Lung (tissue), 12 donors: ENCODE results near the gene CCNT2. TPM values are rescaled to one million over a fixed set of nuclear protein-coding genes. Genes with fewer than 3 reads are reported as not detected.

ENCODE experiments used
- ATAC-seq: fragments of 200-7000 bp; cut with Tn5 transposase; one replicate; pipeline ENCODE4 v1.9.1; 2020; ENCODE audit warnings: moderate number of reproducible peaks; ENCODE audit not compliant: insufficient read depth, low FRiP score
- DNase-seq, 3 donors: peaks; one replicate each; pipeline ENCODE4 v3.0.0-alpha.2; 2013 to 2017
- H3K27ac ChIP-seq, 2 donors: one replicate each; pipeline ENCODE4 v1.5.1; 2013; ENCODE audit warnings: mild to moderate bottlenecking in 2 of 2, moderate library complexity in 2 of 2, control low read depth in 1 of 2, inconsistent platforms in 1 of 2, low read depth in 1 of 2, low read length in 1 of 2
- H3K27me3 ChIP-seq, 3 donors: one replicate each; pipeline ENCODE4 v1.5.1; 2013; ENCODE audit warnings: low read length in 2 of 3; ENCODE audit not compliant: control insufficient read depth in 3 of 3, insufficient read depth in 3 of 3
- H3K36me3 ChIP-seq, 4 donors: one replicate each; pipeline ENCODE4 v1.5.1; 2013; ENCODE audit warnings: low read length in 4 of 4, mild to moderate bottlenecking in 1 of 4, moderate library complexity in 1 of 4; ENCODE audit not compliant: control insufficient read depth in 4 of 4, insufficient read depth in 4 of 4
- H3K4me1 ChIP-seq, 5 donors: one replicate each; pipeline ENCODE4 v1.5.1; 2013; ENCODE audit warnings: low read length in 5 of 5, mild to moderate bottlenecking in 2 of 5, moderate library complexity in 1 of 5; ENCODE audit not compliant: control insufficient read depth in 5 of 5, insufficient read depth in 5 of 5
- H3K4me3 ChIP-seq: one replicate; pipeline ENCODE4 v1.5.1; 2013; ENCODE audit warnings: mild to moderate bottlenecking, control low read depth, moderate library complexity
- H3K9ac ChIP-seq, 2 donors: one replicate each; pipeline ENCODE4 v1.5.1; 2013; ENCODE audit warnings: low read length in 2 of 2, control low read depth in 1 of 2; ENCODE audit not compliant: insufficient read depth in 1 of 2
- H3K9me3 ChIP-seq, 4 donors: one replicate each; pipeline ENCODE4 v1.5.1; 2013; ENCODE audit warnings: low read length in 3 of 4, mild to moderate bottlenecking in 1 of 4, moderate library complexity in 1 of 4; ENCODE audit not compliant: control insufficient read depth in 4 of 4, insufficient read depth in 3 of 4
- WGBS, 2 donors: extraction: QIAGEN DNeasy Blood & Tissue Kit; methylation state at CpG; one replicate each; pipeline ENCODE4 v1.1.7; 2013; 5-methylcytosine and 5-hydroxymethylcytosine counted together
- polyA plus RNA-seq, 2 donors: library from polyadenylated mRNA; stranded (reverse); fragments of 200-250 nt; gene quantifications; one replicate each; pipeline ENCODE4 v1.2.1, GENCODE V29; 2013
- total RNA-seq, 2 donors: library from RNA; depleted of rRNA in 1 of 2; stranded (reverse); fragments of >200 nt in 1 of 2; gene quantifications; one replicate each; pipeline ENCODE4 v1.2.1, GENCODE V29; 2014 to 2021
- TF ChIP-seq, protein P1 (sequence below): IDR thresholded peaks from 2 replicates; pipeline ENCODE4 v1.5.1; 2012; ENCODE audit warnings: mild to moderate bottlenecking; ENCODE audit errors: control extremely low read depth, extremely low read depth
- donor health status: control.
- donor health status: control.
- donor health status: Bipolar disorder and iron deficiency.
- donor health status: healthy.
- donor health status: DM: yes; HTN: yes; CAD: no.

CCNT2 gene
- total and polyA plus RNA-seq, 4 donors, result 10.9 to 83.9 (median 24.8) TPM

DNA sequence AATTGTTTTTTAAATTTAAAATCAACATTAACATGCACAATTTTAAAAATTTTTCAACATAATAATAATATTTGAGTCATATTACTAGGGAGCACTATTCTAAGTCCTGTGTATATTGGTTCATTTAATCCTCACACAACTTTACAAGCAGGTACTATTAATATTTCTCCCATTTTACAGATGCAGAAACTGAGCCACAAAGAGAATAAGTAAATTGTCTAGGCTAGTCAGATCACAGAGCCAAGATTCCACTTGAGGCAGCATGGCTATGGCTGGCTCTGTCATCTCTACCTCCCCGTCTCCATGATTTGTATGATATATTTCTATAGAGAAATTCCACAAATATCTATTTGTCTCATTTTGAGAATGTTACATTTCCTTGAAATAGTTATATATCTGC, 15.1 kb downstream of the CCNT2 start:
- no peak for ATAC-seq
- WGBS, 2 donors, result 91 to 92% methylated on average over 1 of the region's 1 CpG
- H3K36me3 ChIP-seq, result peaks cover 0 to 9% (median 3%) of the 10 kb centered on the region in 4 donors
- H3K4me1 ChIP-seq, result peaks cover 0 to 15% (median 10%) of the 10 kb centered on the region in 5 donors
- no peaks in the 10 kb centered on the region for H3K27me3 ChIP-seq
- H3K4me3 ChIP-seq, result no peak overlapping the region
- H3K27ac ChIP-seq, result no peak overlapping the region
- no peak for DNase-seq
- TF ChIP-seq, protein P1, sequence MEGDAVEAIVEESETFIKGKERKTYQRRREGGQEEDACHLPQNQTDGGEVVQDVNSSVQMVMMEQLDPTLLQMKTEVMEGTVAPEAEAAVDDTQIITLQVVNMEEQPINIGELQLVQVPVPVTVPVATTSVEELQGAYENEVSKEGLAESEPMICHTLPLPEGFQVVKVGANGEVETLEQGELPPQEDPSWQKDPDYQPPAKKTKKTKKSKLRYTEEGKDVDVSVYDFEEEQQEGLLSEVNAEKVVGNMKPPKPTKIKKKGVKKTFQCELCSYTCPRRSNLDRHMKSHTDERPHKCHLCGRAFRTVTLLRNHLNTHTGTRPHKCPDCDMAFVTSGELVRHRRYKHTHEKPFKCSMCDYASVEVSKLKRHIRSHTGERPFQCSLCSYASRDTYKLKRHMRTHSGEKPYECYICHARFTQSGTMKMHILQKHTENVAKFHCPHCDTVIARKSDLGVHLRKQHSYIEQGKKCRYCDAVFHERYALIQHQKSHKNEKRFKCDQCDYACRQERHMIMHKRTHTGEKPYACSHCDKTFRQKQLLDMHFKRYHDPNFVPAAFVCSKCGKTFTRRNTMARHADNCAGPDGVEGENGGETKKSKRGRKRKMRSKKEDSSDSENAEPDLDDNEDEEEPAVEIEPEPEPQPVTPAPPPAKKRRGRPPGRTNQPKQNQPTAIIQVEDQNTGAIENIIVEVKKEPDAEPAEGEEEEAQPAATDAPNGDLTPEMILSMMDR, result no peak
- H3K9ac ChIP-seq, result no peak overlapping the region
- no peaks in the 10 kb centered on the region for H3K9me3 ChIP-seq

DNA sequence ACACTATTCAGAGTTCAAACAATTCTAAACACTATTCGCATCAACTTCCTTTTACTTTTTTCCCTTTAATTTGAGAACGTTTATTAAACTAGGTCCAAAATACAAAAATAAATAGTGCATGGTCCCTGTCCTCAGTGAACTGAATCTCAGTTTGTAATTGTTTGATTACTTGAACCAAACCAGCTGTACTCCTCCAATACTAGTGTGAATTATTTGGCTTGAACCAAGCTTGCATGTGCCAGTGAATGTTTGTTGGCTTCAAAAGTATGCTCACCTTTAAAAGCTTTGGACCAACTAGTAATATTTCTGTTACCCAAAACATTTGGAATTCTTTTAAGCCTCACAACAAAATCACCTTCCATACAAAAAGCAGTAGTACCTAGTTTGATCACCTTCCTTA, 15.5 kb downstream of the CCNT2 start:
- no peak for ATAC-seq

DNA sequence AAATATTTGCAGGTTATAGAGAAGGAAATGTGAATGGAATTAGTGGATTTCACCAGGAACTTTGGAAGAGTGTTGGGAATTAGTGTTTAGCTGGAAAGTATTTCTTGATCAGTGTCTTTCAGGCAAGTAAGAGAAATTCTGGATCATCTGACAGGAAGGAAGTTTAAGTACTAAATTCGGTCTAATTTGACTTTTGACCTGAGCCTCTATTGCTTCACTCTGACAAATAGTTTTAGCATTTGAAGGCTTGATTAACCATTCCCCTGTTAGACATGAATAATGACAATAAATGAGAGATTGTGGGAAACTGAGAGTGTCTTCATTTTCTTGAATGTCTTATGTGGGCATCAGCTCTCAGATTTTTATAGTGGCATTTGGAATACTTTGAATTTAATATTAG, 16.0 kb downstream of the CCNT2 start:
- WGBS, 2 donors, result 0 to 2% methylated on average over 1 of the region's 1 CpG
- H3K27me3 ChIP-seq, result no peaks in the 10 kb centered on the region
- no peak overlapping the region for H3K9ac ChIP-seq
- H3K27ac ChIP-seq, result no peak overlapping the region
- H3K4me1 ChIP-seq, result peaks cover 0 to 15% (median 10%) of the 10 kb centered on the region in 5 donors
- peaks cover 2 to 15% (median 5%) of the 10 kb centered on the region in 4 donors for H3K36me3 ChIP-seq
- DNase-seq, result no peak
- no peak overlapping the region for H3K4me3 ChIP-seq
- ATAC-seq, result no peak
- no peaks in the 10 kb centered on the region for H3K9me3 ChIP-seq
- TF ChIP-seq, protein P1, result no peak

More for the DNA sequence above, 15.5 kb downstream of the CCNT2 start:
- Histone ChIP-seq H3K9ac (no peak overlapping the region), H3K36me3 (peaks cover 0 to 12% (median 3%) of the 10 kb centered on the region in 4 donors), H3K27me3 (no peaks in the 10 kb centered on the region), H3K4me3 (no peak overlapping the region), H3K9me3 (no peaks in the 10 kb centered on the region), H3K4me1 (peaks cover 0 to 15% (median 10%) of the 10 kb centered on the region in 5 donors), H3K27ac (no peak overlapping the region)
- TF ChIP-seq, protein P1, result no peak
- no peak for DNase-seq
- WGBS, 2 donors, result 53 to 58% methylated on average over 2 of the region's 2 CpGs

DNA sequence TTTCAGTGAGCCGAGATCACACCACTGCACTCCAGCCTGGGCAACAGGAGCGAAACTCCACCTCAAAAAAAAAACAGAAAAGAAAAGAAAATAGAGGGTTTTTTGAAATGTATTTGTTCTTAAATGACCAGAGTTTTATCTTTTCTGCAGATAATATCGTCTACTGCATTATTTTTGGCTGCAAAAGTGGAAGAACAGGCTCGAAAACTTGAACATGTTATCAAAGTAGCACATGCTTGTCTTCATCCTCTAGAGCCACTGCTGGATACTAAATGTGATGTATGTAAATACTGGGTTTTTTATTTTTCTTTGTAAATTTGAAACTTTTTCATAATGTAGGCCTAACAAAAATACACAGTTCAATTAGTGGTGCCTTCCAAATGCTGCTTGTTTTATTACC, 18.1 kb downstream of the CCNT2 start:
- 76 to 91% methylated on average over 4 of the region's 4 CpGs for WGBS, 2 donors
- peaks cover 8 to 29% (median 15%) of the 10 kb centered on the region in 4 donors for H3K36me3 ChIP-seq
- no peak overlapping the region for H3K27ac ChIP-seq
- peak in 1 of 3 donors; percentile 37 for DNase-seq
- H3K9ac ChIP-seq, result no peak overlapping the region
- ATAC-seq, result no peak
- no peaks in the 10 kb centered on the region for H3K9me3 ChIP-seq
- no peaks in the 10 kb centered on the region for H3K27me3 ChIP-seq
- no peak overlapping the region for H3K4me3 ChIP-seq
- peaks cover 0 to 15% (median 10%) of the 10 kb centered on the region in 5 donors for H3K4me1 ChIP-seq
- TF ChIP-seq, protein P1, result no peak
